Tibial artery (tissue), 4 donors: ENCODE results near the gene ABHD4.

Experiments
- DNase-seq, 2 donors: peaks; one replicate each; pipeline ENCODE4 v3.0.0-alpha.2; 2019
- H3K27ac ChIP-seq, 2 donors: fragments of 200-600 bp; sonication (generic) in 1 of 2; 1 replicate in 1 of 2; 2 replicates in 1 of 2; pipeline ENCODE4 v1.5.1; 2018 to 2019; ENCODE audit warnings: mild to moderate bottlenecking in 1 of 2
- H3K27me3 ChIP-seq, 2 donors: fragments of 200-600 bp; sonication (generic) in 1 of 2; one replicate each; pipeline versions ENCODE4 v1.5.1 to v1.6.0; 2016 to 2019
- H3K36me3 ChIP-seq, 3 donors: fragments of 200-600 bp; sonication (generic) in 2 of 3; one replicate each; pipeline ENCODE4 v1.5.1; 2016 to 2019; ENCODE audit warnings: mild to moderate bottlenecking in 2 of 3
- H3K4me1 ChIP-seq, 4 donors: fragments of 200-600 bp; sonication (generic) in 2 of 4; 1 replicate in 3 of 4; 2 replicates in 1 of 4; pipeline ENCODE4 v1.5.1; 2016 to 2019
- H3K4me3 ChIP-seq, 2 donors: fragments of 200-600 bp; sonication (generic) in 1 of 2; 1 replicate in 1 of 2; 2 replicates in 1 of 2; pipeline ENCODE4 v1.5.1; 2018 to 2019; ENCODE audit warnings: mild to moderate bottlenecking in 2 of 2
- H3K9me3 ChIP-seq, 3 donors: fragments of 200-600 bp; sonication (generic) in 1 of 3; one replicate each; pipeline ENCODE4 v1.5.1; 2016 to 2019
- intact Hi-C: fragments of 100-400 bp; cut with DNase I; formaldehyde crosslinking; loops from one replicate; pipeline ENCODE4 v1.15.0; 2023; ENCODE audit warnings: low total_unique reads
- TF ChIP-seq, protein P1 (sequence below), 2 experiments: fragments of 200-600 bp in 1 of 2; fragments of 450-650 bp in 1 of 2; IDR thresholded peaks; one replicate each; pipeline ENCODE4 v1.5.1; 2017 to 2019; ENCODE audit warnings: antibody characterized with exemption in 2 of 2, mild to moderate bottlenecking in 1 of 2, moderate library complexity in 1 of 2

Gene ABHD4

DNA sequence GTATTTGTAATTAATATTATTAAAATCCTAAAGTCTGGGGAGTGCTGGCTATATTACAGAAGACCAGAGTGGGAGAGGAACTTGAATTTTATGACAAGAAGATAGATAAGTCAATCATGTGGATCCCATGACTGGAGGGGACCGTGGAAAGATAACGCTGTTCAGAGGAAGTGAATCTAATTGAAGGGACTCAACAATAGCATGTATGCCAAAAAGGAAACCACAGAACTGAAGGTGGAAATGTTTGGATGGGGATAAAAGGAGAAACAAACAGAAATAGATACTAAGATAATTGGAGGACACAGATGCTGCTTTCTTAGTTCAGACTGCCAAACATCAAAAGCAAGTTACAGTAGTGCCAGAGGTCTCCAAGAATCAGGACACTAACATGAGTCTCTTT is 24.9 kb downstream of the ABHD4 start:
- TF ChIP-seq, protein P1, sequence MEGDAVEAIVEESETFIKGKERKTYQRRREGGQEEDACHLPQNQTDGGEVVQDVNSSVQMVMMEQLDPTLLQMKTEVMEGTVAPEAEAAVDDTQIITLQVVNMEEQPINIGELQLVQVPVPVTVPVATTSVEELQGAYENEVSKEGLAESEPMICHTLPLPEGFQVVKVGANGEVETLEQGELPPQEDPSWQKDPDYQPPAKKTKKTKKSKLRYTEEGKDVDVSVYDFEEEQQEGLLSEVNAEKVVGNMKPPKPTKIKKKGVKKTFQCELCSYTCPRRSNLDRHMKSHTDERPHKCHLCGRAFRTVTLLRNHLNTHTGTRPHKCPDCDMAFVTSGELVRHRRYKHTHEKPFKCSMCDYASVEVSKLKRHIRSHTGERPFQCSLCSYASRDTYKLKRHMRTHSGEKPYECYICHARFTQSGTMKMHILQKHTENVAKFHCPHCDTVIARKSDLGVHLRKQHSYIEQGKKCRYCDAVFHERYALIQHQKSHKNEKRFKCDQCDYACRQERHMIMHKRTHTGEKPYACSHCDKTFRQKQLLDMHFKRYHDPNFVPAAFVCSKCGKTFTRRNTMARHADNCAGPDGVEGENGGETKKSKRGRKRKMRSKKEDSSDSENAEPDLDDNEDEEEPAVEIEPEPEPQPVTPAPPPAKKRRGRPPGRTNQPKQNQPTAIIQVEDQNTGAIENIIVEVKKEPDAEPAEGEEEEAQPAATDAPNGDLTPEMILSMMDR (IDR thresholded peaks at IDR 0.05): no peak
- Histone ChIP-seq H3K4me3 (no peak overlapping the region), H3K4me1 (no peaks in the 10 kb centered on the region), H3K9me3 (no peaks in the 10 kb centered on the region), H3K36me3 (no peaks in the 10 kb centered on the region), H3K27ac (no peak overlapping the region), H3K27me3 (no peaks in the 10 kb centered on the region)
- intact Hi-C loops: no loop called here
- DNase-seq: no peak

DNA sequence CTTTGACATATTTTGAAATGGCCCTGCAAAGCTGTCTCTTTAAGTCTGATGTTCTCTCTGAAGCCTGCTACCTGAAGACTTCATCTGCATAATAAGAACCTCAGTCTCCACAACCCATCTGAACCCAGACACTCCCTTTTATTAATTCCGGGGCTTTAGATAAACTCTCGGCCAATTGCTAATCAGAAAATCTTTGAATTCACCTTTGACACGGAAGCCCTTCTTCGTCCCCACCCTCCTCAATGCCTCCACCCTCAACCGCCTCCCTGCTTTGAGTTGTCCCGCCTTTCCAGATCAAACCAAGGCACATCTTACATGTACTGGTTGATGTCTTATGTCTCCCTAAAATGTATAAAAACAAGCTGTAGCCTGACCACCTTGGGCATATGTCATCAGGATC is 28.5 kb downstream of the ABHD4 start:
- no peaks in the 10 kb centered on the region for H3K36me3 ChIP-seq
- H3K27me3 ChIP-seq: no peaks in the 10 kb centered on the region
- DNase-seq: no peak
- no peaks in the 10 kb centered on the region for H3K9me3 ChIP-seq
- H3K27ac ChIP-seq: no peak overlapping the region
- no peak overlapping the region for H3K4me3 ChIP-seq
- intact Hi-C loops: no loop called here
- H3K4me1 ChIP-seq: no peaks in the 10 kb centered on the region
- TF ChIP-seq, protein P1 (IDR thresholded peaks at IDR 0.05): no peak

DNA sequence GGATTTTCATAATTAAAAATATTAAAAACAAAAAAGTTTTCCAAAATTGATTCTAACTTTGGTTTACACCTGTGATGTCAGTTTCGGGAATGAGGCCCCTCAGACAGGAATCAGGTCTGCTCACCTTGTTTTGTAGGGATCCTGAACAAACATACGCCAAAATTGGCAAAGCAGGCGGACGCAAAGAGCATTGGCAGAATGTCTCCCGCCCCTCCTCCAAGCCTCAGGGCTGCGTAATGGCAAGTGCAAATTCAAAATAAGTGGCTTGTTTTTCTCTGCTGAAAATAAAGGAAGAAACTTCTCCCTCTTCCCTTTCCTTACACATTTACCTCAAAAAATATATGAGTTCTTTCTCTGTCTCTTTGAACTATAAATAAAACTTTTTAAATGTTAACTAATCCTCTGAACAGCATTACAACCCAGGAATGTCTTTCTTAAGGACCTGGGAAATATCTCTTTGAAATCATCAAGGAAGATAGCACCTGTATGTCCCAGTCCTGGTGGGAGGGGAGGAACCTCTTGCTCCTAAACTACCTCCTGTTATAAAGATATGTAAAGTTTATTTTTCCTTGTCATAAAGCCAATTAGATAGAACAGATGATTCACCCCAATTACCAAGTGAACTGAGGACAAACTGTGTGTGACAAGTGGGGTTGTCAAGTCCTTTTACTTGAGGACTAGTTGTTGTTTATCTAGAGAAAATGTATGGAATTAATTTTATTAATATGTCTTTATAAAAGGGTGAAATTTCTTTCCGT is 29.6 kb downstream of the ABHD4 start:
- Histone ChIP-seq H3K27ac (no peak overlapping the region), H3K4me3 (no peak overlapping the region), H3K4me1 (no peaks in the 10 kb centered on the region), H3K36me3 (no peaks in the 10 kb centered on the region), H3K9me3 (no peaks in the 10 kb centered on the region), H3K27me3 (no peaks in the 10 kb centered on the region)
- no peak for DNase-seq
- intact Hi-C loops: no loop called here
- TF ChIP-seq, protein P1 (IDR thresholded peaks at IDR 0.05): no peak

DNA sequence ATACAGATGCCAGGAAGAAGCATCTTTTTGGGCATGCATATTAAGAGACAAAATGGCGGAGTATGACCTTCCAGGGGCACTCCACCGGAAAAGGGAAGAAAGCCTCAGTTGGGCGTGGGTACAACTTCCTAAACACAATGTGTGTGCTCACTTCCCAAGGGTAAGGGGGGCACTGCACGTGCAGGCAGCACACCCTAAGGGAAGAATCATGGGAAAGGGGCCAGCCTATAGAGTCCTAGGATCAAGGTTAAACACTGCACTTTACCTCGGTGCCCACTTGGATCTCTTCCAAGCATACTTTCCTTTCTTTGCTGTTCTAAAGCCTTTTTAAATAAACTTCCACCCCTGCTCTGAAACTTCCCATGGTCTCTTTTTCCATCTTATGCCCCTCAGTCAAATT is 31.3 kb downstream of the ABHD4 start:
- Histone ChIP-seq H3K36me3 (no peaks in the 10 kb centered on the region), H3K4me1 (no peaks in the 10 kb centered on the region), H3K4me3 (no peak overlapping the region), H3K9me3 (no peaks in the 10 kb centered on the region), H3K27ac (no peak overlapping the region), H3K27me3 (no peaks in the 10 kb centered on the region)
- intact Hi-C loops: no loop called here
- no peak for DNase-seq
- TF ChIP-seq, protein P1 (IDR thresholded peaks at IDR 0.05): no peak

DNA sequence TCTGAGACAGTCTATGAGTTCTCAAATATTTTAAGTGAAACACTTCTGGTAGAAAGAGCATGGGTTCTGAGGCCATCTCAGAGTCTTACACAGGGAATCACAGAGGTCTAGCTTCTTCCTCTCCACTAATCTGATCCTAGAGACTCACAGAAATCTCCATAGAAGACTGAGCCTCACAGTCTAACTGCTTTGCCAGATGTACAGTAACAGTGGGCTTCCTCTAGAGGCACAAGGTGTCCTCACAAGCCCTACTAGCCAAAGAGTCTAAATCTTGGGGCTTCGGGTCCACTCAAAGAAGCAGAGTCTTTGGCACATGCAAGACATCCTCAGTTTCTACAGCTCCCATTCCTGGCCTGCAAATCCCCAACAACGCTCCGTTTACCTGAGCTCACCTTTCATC is 32.0 kb downstream of the ABHD4 start:
- Histone ChIP-seq H3K36me3 (no peaks in the 10 kb centered on the region), H3K4me3 (no peak overlapping the region), H3K27me3 (no peaks in the 10 kb centered on the region), H3K4me1 (no peaks in the 10 kb centered on the region), H3K27ac (no peak overlapping the region), H3K9me3 (no peaks in the 10 kb centered on the region)
- DNase-seq: no peak
- TF ChIP-seq, protein P1 (IDR thresholded peaks at IDR 0.05): no peak
- intact Hi-C loops: no loop called here

DNA sequence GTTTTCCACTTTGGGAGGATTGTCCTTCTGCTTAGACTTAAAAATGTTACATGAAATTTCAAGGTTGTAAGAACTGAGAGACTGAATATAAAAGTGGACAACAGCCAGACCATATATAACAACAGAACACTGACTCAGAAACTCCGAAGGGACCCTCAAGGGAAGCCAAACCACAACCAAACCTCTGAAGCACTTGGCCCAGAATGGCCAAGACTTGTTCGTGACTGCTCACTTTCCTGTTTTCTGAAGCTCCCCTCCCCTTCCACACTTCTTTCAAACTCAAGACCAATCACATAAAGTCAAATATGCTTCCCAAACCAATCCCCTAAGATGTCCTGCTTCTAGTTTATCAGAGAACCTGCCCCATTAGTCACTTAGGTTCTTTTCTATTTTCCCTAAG is 32.4 kb downstream of the ABHD4 start:
- H3K4me3 ChIP-seq: no peak overlapping the region
- no peaks in the 10 kb centered on the region for H3K9me3 ChIP-seq
- no peak overlapping the region for H3K27ac ChIP-seq
- TF ChIP-seq, protein P1 (IDR thresholded peaks at IDR 0.05): no peak
- no peaks in the 10 kb centered on the region for H3K27me3 ChIP-seq
- intact Hi-C loops: no loop called here
- H3K36me3 ChIP-seq: no peaks in the 10 kb centered on the region
- no peak for DNase-seq
- H3K4me1 ChIP-seq: no peaks in the 10 kb centered on the region
